ENCODE data around the gene PRKCH. TPM values are rescaled to one million over a fixed set of nuclear protein-coding genes. Genes with fewer than 3 reads are reported as not detected.

Gene PRKCH
- total RNA-seq, 2 experiments from 2014 or later: 193 to 194 TPM

GRCh38 chr14:61512026-61512834 is 190.9 kb downstream of the PRKCH start:
- Mint-ChIP-seq H3K36me3 (ENCODE audit: low read depth) (peaks cover 78% of the 10 kb centered on the region), H3K4me3 (peak overlapping the region; percentile 52), H3K27ac (peak overlapping the region; percentile 93), H3K27me3 (no peaks in the 10 kb centered on the region), H3K9me3 (no peaks in the 10 kb centered on the region), H3K4me1 (ENCODE audit: low read depth) (peaks cover 94% of the 10 kb centered on the region)
- POLR2A ChIA-PET: interaction anchor here (0.6 to 3.4 kb wide), 13 partner anchors 8 to 268 kb away, joined by 3 to 23 read pairs (median 4); no protein-coding TSS in a partner anchor
- no peak for TF ChIP-seq CTCF (IDR thresholded peaks at IDR 0.05)
- intact Hi-C loops (cut with micrococcal nuclease): no loop called here
- DNase-seq: no peak
- CTCF ChIA-PET: interaction anchor here (1.0 to 5.0 kb wide), 11 partner anchors 8 to 325 kb away, joined by 3 to 39 read pairs (median 3); no protein-coding TSS in a partner anchor
- ATAC-seq: peak; percentile 50

GRCh38 chr14:61513986-61514830 is 192.8 kb downstream of the PRKCH start:
- intact Hi-C loops (cut with micrococcal nuclease): no loop called here
- ATAC-seq (no peak), DNase-seq (no peak)
- H3K27ac Mint-ChIP-seq: peak overlapping the region; percentile 78
- CTCF ChIA-PET: interaction anchor here (0.8 to 5.0 kb wide), 4 partner anchors 9 to 206 kb away, joined by 3 to 39 read pairs (median 6); no protein-coding TSS in a partner anchor
- no peaks in the 10 kb centered on the region for H3K27me3 Mint-ChIP-seq
- no peak for TF ChIP-seq CTCF (IDR thresholded peaks at IDR 0.05)
- POLR2A ChIA-PET: no interaction called here
- no peaks in the 10 kb centered on the region for H3K9me3 Mint-ChIP-seq
- peaks cover 76% of the 10 kb centered on the region for H3K36me3 Mint-ChIP-seq (ENCODE audit: low read depth)
- H3K4me3 Mint-ChIP-seq: no peak overlapping the region
- peaks cover 94% of the 10 kb centered on the region for H3K4me1 Mint-ChIP-seq (ENCODE audit: low read depth)

- Mint-ChIP-seq H3K4me3 (no peak overlapping the region), H3K27ac (peak overlapping the region; percentile 81), H3K4me1 (ENCODE audit: low read depth) (peaks cover 93% of the 10 kb centered on the region), H3K27me3 (no peaks in the 10 kb centered on the region), H3K9me3 (no peaks in the 10 kb centered on the region), H3K36me3 (ENCODE audit: low read depth) (peaks cover 77% of the 10 kb centered on the region)
- ChIA-PET CTCF (no interaction called here), POLR2A (no interaction called here)
- ATAC-seq: no peak
- no peak for DNase-seq
- TF ChIP-seq CTCF (IDR thresholded peaks at IDR 0.05): no peak
- intact Hi-C loops (cut with micrococcal nuclease): no loop called here
Measured at GRCh38 chr14:61514927-61515326, 193.5 kb downstream of the PRKCH start.

- Mint-ChIP-seq H3K36me3 (ENCODE audit: low read depth) (peaks cover 78% of the 10 kb centered on the region), H3K27me3 (no peaks in the 10 kb centered on the region), H3K4me1 (ENCODE audit: low read depth) (peaks cover 91% of the 10 kb centered on the region), H3K4me3 (no peak overlapping the region), H3K9me3 (no peaks in the 10 kb centered on the region), H3K27ac (peak overlapping the region; percentile 81)
- ChIA-PET POLR2A (no interaction called here), CTCF (no interaction called here)
- ATAC-seq (no peak), DNase-seq (no peak)
- TF ChIP-seq CTCF (IDR thresholded peaks at IDR 0.05): no peak
- intact Hi-C loops (cut with micrococcal nuclease): no loop called here
Measured at GRCh38 chr14:61515436-61516117, 194.2 kb downstream of the PRKCH start.

All from activated CD8-positive, alpha-beta T cell treated with anti-CD3 and anti-CD28 coated beads for 36 hours (primary cell).